NT2/D1 (cell line): ENCODE data around the gene LYZL4.

ENCODE experiments used
- DNase-seq: peaks from one replicate; pipeline ENCODE4 v3.0.0-alpha.2; 2011; ENCODE audit warnings: low read depth, low spot score
- H3K27me3 ChIP-seq: 2 replicates; pipeline ENCODE4 v1.6.0; 2011; ENCODE audit warnings: mild to moderate bottlenecking; ENCODE audit not compliant: insufficient read length, insufficient read depth
- H3K36me3 ChIP-seq: 2 replicates; pipeline ENCODE4 v1.6.1; 2011; ENCODE audit warnings: mild to moderate bottlenecking, low read length, mixed read lengths; ENCODE audit not compliant: insufficient read depth, insufficient read length
- H3K4me1 ChIP-seq: 2 replicates; pipeline ENCODE4 v1.5.1; 2011; ENCODE audit not compliant: insufficient read depth, insufficient read length
- H3K4me3 ChIP-seq: 2 replicates; pipeline ENCODE4 v1.5.1; 2011; ENCODE audit warnings: low read depth; ENCODE audit not compliant: insufficient read length
- H3K9ac ChIP-seq: 2 replicates; pipeline ENCODE4 v1.6.0; 2011; ENCODE audit warnings: low read depth; ENCODE audit not compliant: insufficient read length
- H3K9me3 ChIP-seq: 2 replicates; pipeline ENCODE4 v1.5.1; 2011; ENCODE audit warnings: mild to moderate bottlenecking, low read length; ENCODE audit not compliant: insufficient read depth
- SUZ12 ChIP-seq: IDR thresholded peaks from 2 replicates; pipeline ENCODE4 v1.6.1; 2011; ENCODE audit not compliant: insufficient read length, insufficient read depth; ENCODE audit errors: extremely low read depth
- YY1 ChIP-seq: IDR thresholded peaks from 2 replicates; pipeline ENCODE4 v1.6.1; 2011; ENCODE audit not compliant: insufficient read length, insufficient read depth
- ZNF274 ChIP-seq: IDR thresholded peaks from 2 replicates; pipeline ENCODE4 v1.6.1; 2011; ENCODE audit warnings: mild to moderate bottlenecking, low read depth, low read length

LYZL4 gene

GRCh38 chr3:42446111-42447050 is 36.0 kb upstream of the LYZL4 start:
- Histone ChIP-seq H3K9me3 (peaks cover 6% of the 10 kb centered on the region; the same call in 1 of the 2 replicates), H3K27me3 (no peaks in the 10 kb centered on the region), H3K36me3 (no peaks in the 10 kb centered on the region), H3K9ac (no peak overlapping the region), H3K4me1 (peaks cover 11% of the 10 kb centered on the region), H3K4me3 (no peak overlapping the region)
- DNase-seq = no peak
- TF ChIP-seq SUZ12 = no peak
- no peak for TF ChIP-seq YY1
- TF ChIP-seq ZNF274 = no peak

DNA sequence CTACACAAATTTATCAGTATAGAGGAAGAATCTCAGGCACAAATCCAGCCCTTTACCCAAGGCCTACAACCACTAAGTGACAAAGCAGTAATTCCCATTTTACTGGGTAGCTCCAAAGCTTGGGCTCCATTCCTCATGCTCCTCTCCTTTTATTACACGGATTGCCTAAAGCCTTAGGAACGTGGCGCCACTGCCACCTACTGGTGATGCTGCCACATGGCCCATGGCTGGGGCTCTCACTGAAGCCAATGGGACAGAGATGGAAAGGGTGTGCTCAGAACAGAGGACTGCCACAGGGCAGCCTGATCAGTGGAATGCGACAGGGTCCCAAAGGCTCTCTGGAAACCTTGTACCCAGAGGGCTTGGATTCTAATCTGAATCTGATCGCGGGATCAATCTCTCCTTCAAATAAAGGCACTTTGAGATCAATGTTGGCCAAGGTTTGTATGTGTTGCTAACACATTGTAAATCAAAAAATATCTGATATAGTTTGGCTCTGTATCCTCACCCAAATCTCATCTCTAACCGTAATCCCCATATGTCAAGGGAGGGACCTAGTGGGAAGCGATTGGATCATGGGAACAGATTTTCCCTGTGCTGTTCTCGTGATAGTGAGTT is 33.5 kb upstream of the LYZL4 start:
- H3K27me3 ChIP-seq = no peaks in the 10 kb centered on the region
- DNase-seq = peak; percentile 83

DNA sequence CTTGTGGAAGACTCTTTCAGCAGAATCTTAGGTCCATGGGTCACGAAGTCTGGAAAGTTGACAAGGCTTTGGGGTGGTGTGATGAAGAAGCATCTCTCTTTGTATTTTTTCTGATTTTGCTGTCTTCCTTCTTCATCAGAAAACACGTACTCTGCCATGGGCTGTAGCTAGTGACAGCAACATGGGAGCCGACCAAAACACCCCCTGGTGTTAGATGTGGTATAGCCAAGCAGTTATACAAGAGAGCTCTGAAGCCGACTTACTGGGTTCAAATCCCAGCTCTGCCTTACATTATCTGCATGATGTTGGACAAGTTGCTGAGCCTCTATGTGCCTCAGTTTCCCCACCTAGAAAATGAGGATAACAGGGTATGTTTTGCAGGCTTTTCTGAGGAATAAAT is 32.9 kb upstream of the LYZL4 start:
- H3K9me3 ChIP-seq = peaks cover 6% of the 10 kb centered on the region; the same call in 1 of the 2 replicates
- H3K9ac ChIP-seq = no peak overlapping the region
- H3K36me3 ChIP-seq = no peaks in the 10 kb centered on the region
- H3K27me3 ChIP-seq = no peaks in the 10 kb centered on the region
- H3K4me1 ChIP-seq = peaks cover 9% of the 10 kb centered on the region
- no peak overlapping the region for H3K4me3 ChIP-seq
- DNase-seq = no peak
- TF ChIP-seq YY1 (no peak), SUZ12 (no peak), ZNF274 (no peak)

More for the DNA sequence above, 33.5 kb upstream of the LYZL4 start:
- Histone ChIP-seq H3K9ac (no peak overlapping the region), H3K4me1 (peaks cover 9% of the 10 kb centered on the region), H3K36me3 (no peaks in the 10 kb centered on the region), H3K4me3 (no peak overlapping the region), H3K9me3 (peaks cover 6% of the 10 kb centered on the region; the same call in 1 of the 2 replicates)
- TF ChIP-seq YY1 (no peak), ZNF274 (no peak), SUZ12 (no peak)

- Histone ChIP-seq H3K9ac (no peak overlapping the region), H3K36me3 (no peaks in the 10 kb centered on the region), H3K4me1 (peaks cover 9% of the 10 kb centered on the region), H3K4me3 (no peak overlapping the region), H3K27me3 (no peaks in the 10 kb centered on the region), H3K9me3 (peaks cover 6% of the 10 kb centered on the region; the same call in 1 of the 2 replicates)
- no peak for DNase-seq
- TF ChIP-seq SUZ12 (no peak), YY1 (no peak), ZNF274 (peak; percentile 50; the same call in 1 of the 2 replicates)
Measured at GRCh38 chr3:42442640-42443039, 32.2 kb upstream of the LYZL4 start.

GRCh38 chr3:42441791-42442190 is 31.4 kb upstream of the LYZL4 start:
- no peaks in the 10 kb centered on the region for H3K27me3 ChIP-seq
- no peak overlapping the region for H3K4me3 ChIP-seq
- no peak for TF ChIP-seq ZNF274
- TF ChIP-seq YY1 = no peak
- no peak for TF ChIP-seq SUZ12
- H3K36me3 ChIP-seq = no peaks in the 10 kb centered on the region
- H3K9ac ChIP-seq = no peak overlapping the region
- no peak for DNase-seq
- H3K4me1 ChIP-seq = peaks cover 1% of the 10 kb centered on the region
- peaks cover 6% of the 10 kb centered on the region; the same call in 1 of the 2 replicates for H3K9me3 ChIP-seq

GRCh38 chr3:42440924-42441323 is 30.5 kb upstream of the LYZL4 start:
- no peaks in the 10 kb centered on the region for H3K27me3 ChIP-seq
- peaks cover 6% of the 10 kb centered on the region; the same call in 1 of the 2 replicates for H3K9me3 ChIP-seq
- TF ChIP-seq ZNF274 (no peak), SUZ12 (no peak), YY1 (no peak)
- no peak overlapping the region for H3K9ac ChIP-seq
- H3K4me1 ChIP-seq = no peaks in the 10 kb centered on the region
- no peak for DNase-seq
- no peak overlapping the region for H3K4me3 ChIP-seq
- H3K36me3 ChIP-seq = no peaks in the 10 kb centered on the region
